Measurements from ENCODE around the gene PPIA. TPM values are rescaled to one million over a fixed set of nuclear protein-coding genes. Genes with fewer than 3 reads are reported as not detected.

The PPIA gene
- total and polyA plus RNA-seq, 2 experiments from 2014 or later = 903 to 2,579 TPM

- Histone ChIP-seq H3K9me3 (ENCODE audit: low read depth) (no peaks in the 10 kb centered on the region), H3K36me3 (peaks cover 15% of the 10 kb centered on the region), H3K27me3 (no peaks in the 10 kb centered on the region), H3K4me3 (no peak overlapping the region), H3K4me1 (ENCODE audit: low read depth) (no peaks in the 10 kb centered on the region), H3K27ac (no peak overlapping the region)
- DNase-seq (ENCODE audit: low read depth in 1 of 2, low spot score in 1 of 2) = peak in 1 of 2 donors; percentile 58
- no peak for TF ChIP-seq CTCF (IDR thresholded peaks at IDR 0.05; ENCODE audit: low read depth, low read length)
Observed at GRCh38 chr7:44757311-44757710, 39.2 kb upstream of the PPIA start.

- no peak overlapping the region for H3K4me3 ChIP-seq
- no peak for TF ChIP-seq CTCF (IDR thresholded peaks at IDR 0.05; ENCODE audit: low read depth, low read length)
- H3K4me1 ChIP-seq (ENCODE audit: low read depth) = no peaks in the 10 kb centered on the region
- no peak for DNase-seq (ENCODE audit: low read depth in 1 of 2, low spot score in 1 of 2)
- H3K27me3 ChIP-seq = no peaks in the 10 kb centered on the region
- H3K9me3 ChIP-seq (ENCODE audit: low read depth) = no peaks in the 10 kb centered on the region
- H3K27ac ChIP-seq = no peak overlapping the region
- peaks cover 15% of the 10 kb centered on the region for H3K36me3 ChIP-seq
Observed at GRCh38 chr7:44757739-44758138, 38.7 kb upstream of the PPIA start.

- Histone ChIP-seq H3K9me3 (ENCODE audit: low read depth) (no peaks in the 10 kb centered on the region), H3K27me3 (no peaks in the 10 kb centered on the region), H3K27ac (no peak overlapping the region), H3K36me3 (peaks cover 27% of the 10 kb centered on the region), H3K4me3 (no peak overlapping the region), H3K4me1 (ENCODE audit: low read depth) (no peaks in the 10 kb centered on the region)
- no peak for DNase-seq (ENCODE audit: low read depth in 1 of 2, low spot score in 1 of 2)
- TF ChIP-seq CTCF (IDR thresholded peaks at IDR 0.05; ENCODE audit: low read depth, low read length) = no peak
Observed at GRCh38 chr7:44759246-44759645, 37.2 kb upstream of the PPIA start.

GRCh38 chr7:44760034-44760580 is 36.4 kb upstream of the PPIA start:
- TF ChIP-seq CTCF (IDR thresholded peaks at IDR 0.05; ENCODE audit: low read depth, low read length) = no peak
- no peak overlapping the region for H3K27ac ChIP-seq
- no peaks in the 10 kb centered on the region for H3K4me1 ChIP-seq (ENCODE audit: low read depth)
- DNase-seq (ENCODE audit: low read depth in 1 of 2, low spot score in 1 of 2) = no peak
- no peaks in the 10 kb centered on the region for H3K27me3 ChIP-seq
- H3K9me3 ChIP-seq (ENCODE audit: low read depth) = no peaks in the 10 kb centered on the region
- peaks cover 36% of the 10 kb centered on the region for H3K36me3 ChIP-seq
- no peak overlapping the region for H3K4me3 ChIP-seq

- TF ChIP-seq CTCF (IDR thresholded peaks at IDR 0.05; ENCODE audit: low read depth, low read length) = no peak
- Histone ChIP-seq H3K36me3 (peaks cover 48% of the 10 kb centered on the region), H3K9me3 (ENCODE audit: low read depth) (no peaks in the 10 kb centered on the region), H3K27me3 (no peaks in the 10 kb centered on the region), H3K27ac (no peak overlapping the region), H3K4me1 (ENCODE audit: low read depth) (no peaks in the 10 kb centered on the region), H3K4me3 (no peak overlapping the region)
- DNase-seq (ENCODE audit: low read depth in 1 of 2, low spot score in 1 of 2) = peak in 1 of 2 donors; percentile 28
Observed at GRCh38 chr7:44761207-44762161, 35.0 kb upstream of the PPIA start.

All from cardiac muscle cell (in vitro differentiated cells and primary cell).